Spleen (tissue), 7 donors: Measurements from ENCODE around the gene ATP5PB.

Experiments
- POLR2A ChIP-seq, 3 donors: fragments of 450-650 bp; IDR thresholded peaks; one replicate each; pipeline ENCODE4 v1.5.1; 2017; ENCODE audit warnings: antibody characterized with exemption in 3 of 3, mild to moderate bottlenecking in 1 of 3
- TF ChIP-seq, protein P1 (sequence below), 11 experiments: fragments of 200-600 bp in 7 of 11; fragments of 450-650 bp in 4 of 11; sonication (generic) in 4 of 11; IDR thresholded peaks in 8 of 11; conservative IDR thresholded peaks in 3 of 11; 1 replicate in 7 of 11; 2 replicates in 4 of 11; pipeline versions ENCODE4 v1.4.0 to v1.8.0; 2016 to 2021; ENCODE audit warnings: antibody characterized with exemption in 11 of 11, inconsistent platforms in 4 of 11, mild to moderate bottlenecking in 1 of 11
- donor health status: DM: no; HTN: no; CAD: no; lungs with moderate emphysema.
- donor health status: DM: no; HTN: no; CAD: no.
- donor health status: DM: no; HTN: no; CAD: no.

DNA sequence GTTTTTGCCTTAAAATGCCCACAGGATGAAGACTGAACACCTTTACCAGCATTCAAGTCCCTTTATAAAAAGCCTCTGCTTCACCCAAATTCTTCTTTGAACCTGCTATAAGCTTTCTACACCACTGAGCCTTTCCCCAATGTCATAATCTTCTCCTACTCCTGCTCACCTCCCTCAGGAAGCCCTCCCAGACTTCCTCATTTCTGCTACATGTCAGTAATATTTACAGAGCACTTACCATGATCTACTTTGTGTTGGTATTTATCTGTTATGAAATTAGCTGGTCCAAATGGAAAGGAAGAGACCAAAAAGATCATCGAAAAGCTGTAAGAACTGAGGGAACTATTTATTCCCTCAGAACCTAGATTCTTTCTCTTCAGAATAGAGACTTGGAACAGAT lies 30.2 kb upstream of the ATP5PB start:
- TF ChIP-seq, protein P1, sequence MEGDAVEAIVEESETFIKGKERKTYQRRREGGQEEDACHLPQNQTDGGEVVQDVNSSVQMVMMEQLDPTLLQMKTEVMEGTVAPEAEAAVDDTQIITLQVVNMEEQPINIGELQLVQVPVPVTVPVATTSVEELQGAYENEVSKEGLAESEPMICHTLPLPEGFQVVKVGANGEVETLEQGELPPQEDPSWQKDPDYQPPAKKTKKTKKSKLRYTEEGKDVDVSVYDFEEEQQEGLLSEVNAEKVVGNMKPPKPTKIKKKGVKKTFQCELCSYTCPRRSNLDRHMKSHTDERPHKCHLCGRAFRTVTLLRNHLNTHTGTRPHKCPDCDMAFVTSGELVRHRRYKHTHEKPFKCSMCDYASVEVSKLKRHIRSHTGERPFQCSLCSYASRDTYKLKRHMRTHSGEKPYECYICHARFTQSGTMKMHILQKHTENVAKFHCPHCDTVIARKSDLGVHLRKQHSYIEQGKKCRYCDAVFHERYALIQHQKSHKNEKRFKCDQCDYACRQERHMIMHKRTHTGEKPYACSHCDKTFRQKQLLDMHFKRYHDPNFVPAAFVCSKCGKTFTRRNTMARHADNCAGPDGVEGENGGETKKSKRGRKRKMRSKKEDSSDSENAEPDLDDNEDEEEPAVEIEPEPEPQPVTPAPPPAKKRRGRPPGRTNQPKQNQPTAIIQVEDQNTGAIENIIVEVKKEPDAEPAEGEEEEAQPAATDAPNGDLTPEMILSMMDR (IDR thresholded peaks at IDR 0.05 in 8 of 11, conservative IDR thresholded peaks at IDR 0.05 in 3 of 11): no peak
- no peak for TF ChIP-seq POLR2A (IDR thresholded peaks at IDR 0.05)
